Activated naive CD4-positive, alpha-beta T cell treated with anti-CD3 and anti-CD28 coated beads, Interleukin-2, amount 50 U/mL, for 16 hours (primary cell): ENCODE measurements around the gene TPP2.

Source experiments
- DNase-seq: peaks from one replicate; pipeline ENCODE4 v3.0.0-alpha.2; 2020

Gene TPP2

DNA sequence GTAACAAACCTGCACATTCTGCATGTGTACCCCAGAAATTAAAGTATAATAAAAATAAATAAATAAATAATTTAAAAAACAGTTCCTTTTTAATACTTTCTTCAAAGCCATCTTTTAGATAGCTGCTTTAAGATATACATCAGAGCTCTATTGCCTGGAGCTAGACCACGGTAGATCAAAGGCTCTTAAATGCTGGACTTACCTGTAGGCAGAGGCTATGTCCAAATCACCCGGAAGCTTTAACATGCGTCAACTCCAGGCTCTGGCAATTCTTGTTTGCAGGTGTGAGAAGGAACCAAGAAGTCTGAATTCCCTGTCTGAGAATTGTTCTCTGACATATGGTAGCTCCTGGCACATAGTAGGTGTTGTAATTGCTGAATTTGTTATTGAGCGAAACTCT is 99.7 kb downstream of the TPP2 start:
- DNase-seq = no peak

DNA sequence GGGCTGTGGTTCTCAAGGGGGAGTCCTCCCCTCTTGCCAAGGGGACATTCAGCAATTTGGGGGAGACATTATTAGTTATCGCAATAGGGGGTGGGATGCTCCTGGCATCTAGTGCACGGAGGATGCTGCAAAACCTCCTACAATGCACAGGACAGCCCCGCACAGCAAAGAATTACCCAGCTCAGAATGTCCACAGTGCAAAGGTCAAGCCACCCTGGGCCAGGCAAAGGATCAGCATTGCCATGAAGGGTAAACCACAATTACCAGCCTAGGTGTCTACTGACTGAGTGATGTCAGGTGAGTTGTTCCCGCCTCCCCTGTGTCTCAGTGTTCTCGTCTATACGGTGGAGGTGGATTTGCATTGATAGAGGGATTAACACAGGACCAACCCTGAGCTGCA is 100.5 kb downstream of the TPP2 start:
- DNase-seq = no peak

DNA sequence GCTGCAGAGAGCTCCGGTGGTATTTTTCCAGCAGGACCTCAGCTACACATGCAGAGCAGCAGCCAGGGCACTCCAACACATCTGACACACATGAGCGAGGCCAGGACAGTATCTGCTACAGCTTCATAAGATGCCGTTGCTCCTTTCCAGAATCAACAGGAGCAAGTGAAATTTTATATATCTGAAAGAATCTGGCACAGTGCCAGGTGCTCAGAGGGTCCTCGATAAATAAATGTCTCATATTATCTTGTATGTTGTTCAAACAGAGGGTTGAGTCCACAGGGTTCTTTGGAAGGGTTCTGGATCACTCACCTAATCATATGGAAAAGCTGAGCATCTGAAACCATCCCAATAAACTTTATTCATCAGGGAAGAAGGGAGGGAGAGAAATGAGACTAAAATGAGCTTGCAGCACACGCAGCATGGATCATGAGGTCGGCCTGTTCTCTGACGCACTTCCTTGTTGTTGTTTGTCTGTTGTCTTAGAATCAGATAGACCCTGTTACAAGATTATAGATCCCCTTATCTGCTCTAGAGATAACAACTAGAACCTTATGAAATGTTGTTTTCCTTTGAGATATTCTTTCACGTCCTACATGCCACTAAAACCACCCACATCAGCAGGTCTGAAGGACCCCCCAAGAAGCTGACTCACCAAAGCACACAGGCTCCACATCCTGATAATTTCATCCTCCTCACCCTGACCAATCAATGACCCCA is 101.3 kb downstream of the TPP2 start:
- no peak for DNase-seq

DNA sequence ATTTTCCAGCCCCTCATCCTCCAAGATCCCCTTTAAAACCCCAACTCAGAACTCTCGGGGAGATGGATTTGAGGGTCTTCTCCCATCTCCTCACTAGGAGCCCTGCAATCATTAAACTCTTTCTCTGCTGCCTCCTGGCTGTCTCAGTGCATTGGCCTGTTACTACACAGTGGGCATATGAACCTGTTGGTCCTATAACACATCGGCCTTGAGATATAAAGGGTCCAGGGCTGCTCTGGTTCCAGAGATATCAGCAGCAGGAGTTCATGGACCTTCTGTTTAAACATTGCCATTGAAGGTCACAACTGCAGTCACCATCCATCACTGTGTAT is 101.8 kb downstream of the TPP2 start:
- no peak for DNase-seq

DNA sequence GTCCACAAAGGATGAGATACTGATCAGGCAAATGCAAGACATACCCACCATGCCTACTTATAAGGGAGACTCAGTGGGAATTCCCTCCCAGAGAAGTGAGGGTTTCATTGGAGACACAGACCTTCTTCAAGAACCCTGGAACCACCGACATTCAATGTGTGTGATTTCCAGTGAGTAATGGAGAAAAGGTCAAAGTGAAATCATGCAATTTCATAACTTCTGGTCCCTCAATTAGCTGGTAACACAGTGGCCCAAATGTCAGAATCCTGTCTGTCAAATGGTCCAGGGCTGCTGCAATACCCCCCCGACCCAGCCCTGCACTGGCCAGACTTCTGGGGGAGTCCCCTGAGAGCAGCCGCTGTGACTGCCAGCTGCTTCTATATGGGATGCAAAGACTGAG is 102.7 kb downstream of the TPP2 start:
- DNase-seq = no peak

DNA sequence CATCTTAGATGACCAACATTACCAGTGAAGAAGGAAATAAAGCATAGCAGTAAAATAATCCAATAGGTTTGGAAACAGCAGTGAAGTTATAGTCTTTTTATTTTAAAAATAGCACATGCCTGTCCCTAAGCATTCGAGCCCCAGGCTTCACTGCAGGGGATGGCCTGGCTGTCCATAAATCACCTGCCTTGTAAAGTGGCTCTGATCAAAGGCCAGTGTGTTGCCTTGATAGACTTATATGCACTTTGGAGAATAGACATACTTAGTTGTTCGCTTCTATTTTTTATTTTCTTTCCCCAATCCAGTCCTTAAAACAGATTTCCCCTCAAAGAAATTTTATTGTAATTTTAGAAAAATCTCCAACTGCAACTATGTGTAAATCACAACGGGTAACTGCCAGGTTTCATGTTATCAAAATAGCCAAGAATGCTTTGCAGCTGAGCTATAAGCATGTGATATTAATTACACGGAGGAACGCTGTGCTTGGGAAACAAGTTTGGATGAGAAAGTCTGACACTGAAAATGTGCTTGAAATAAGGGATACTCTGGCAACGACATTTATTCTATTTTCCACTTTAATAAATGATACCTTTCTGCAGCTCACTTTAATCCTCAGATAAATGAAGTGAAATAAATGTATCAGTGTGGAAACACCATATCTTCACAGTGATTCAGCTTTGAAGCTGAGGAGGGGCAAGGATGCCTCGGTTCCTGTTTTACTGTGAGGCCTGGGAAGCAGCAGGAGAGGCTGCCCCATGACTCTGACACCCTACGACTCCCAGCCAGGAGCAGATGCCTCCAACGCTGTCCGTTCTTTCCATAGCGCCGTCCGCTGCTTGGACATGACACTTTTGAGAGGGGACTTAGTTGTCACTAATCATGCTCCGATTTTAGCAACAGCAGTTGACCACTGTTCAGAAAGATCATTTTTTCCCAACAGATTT is 103.6 kb downstream of the TPP2 start:
- no peak for DNase-seq

DNA sequence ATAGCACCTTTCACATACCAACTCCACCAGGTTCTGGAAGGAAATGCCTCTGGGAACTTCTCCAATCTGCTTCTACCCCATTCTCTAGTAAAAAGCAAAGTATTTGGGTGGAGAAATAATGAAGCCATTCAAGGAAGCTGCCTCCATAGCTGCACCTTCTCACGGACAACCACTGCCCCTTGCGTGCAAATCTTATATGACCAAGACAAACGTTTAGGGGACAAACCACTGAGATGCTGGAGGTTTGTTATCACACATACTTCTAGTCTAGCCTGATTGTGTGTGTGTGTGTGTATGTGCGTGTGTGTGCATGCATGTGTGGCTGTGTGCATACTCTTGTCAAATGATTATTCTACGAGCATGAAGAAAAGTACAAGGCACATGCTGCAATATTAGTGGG is 104.5 kb downstream of the TPP2 start:
- DNase-seq = no peak

DNA sequence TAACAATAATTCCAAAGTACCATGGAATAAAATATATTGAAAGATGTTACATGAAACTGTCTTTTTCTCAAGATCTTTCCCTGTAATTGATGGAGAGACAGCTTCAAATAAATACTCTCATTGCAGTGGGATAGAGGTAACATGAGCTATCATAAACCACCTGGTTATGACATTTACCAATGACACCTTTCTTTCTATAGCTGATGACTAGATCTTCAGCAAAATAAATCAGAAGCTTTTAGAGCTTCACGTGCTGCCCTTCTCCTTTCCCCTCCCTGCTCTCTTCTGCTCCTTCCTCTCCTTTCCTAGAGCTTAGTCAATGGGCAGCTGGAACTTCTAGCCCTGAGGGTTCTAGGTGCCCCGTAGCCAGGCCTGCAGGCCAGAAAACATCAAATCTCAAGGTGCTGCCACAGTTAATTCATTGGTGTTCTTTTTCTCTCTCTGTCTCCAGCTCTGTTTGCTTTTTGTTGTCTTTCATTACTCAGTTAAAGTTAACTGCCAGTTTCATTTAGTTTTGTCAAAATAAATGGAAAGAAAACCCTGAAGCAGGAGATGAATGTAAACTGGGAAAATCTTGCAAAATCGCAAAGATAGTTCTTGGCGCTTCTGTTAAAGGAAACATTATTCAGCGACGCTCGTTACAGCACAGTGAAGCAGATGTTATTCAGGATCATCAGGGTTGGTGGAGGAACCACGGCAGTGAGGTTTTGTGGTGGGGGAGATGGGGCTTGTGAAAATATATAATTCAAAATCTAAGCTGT is 106.4 kb downstream of the TPP2 start:
- DNase-seq = no peak

DNA sequence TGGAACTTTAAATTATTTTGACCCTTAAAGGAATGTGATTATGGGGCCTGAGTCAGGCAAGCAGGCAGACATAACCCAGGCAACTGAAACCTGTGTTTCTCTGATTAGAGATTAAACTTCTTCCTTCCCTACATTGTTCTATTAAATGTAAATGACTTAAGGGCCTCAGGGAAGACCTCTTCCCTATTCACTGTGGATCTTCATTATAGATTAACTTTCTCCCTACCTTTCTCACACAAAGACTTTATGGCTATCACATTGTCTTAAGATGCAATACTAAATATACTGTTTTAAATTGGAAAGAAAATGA is 106.9 kb downstream of the TPP2 start:
- no peak for DNase-seq

DNA sequence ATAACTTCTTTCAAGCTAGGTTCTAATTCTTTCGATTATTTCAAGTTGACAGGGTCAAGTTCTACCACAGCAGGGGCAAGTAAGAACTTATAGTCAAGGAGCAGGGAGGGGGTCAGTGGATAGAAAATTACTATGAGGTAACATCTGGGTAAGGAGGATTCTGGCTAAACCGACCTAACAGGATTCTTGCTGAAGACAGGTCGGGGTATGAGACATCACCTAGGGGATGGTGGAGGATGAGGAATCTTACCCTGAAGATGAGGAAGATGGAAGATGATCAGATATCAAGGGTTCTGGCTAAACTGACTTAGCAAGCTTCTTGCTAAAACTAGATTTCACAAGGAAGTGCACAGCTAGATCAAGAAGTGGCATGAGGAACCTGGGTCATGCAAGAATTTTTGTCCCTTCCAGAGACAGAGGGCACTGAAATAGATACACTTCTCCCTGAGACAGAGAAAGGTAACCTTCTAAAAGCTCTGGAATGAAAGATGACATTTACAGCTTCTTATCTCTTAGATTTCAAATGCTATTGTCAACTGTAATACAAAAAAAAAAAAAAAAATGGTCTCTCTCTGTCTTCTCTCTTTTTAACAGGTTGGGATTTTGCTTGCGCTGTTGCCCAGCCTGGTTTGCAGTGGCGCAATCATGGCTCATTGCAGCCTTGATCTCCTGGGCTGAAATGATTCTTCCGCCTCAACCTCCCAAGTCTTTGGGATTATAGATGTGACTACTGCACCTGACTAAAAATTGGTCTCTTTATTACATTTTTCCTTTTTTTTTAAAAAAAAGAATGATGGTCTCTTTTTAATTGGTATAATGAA is 107.7 kb downstream of the TPP2 start:
- no peak for DNase-seq

DNA sequence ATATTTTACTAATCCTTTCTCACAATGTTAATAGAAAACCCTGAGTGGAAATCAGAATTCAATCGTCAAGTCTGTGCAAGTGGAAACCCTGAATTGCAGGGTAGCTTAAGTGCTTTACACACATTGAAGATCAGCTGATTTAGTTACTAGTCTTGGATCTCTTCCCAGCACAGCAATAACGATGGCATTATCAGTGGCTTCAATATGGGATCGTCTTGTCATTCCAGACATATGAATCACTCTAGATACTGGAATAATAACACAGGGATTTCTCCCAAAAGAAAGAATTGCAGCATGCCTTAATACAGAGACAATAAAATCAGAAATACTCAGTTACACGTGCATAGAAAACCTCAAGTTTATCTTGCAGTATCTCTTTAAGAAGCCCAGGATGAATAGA is 110.7 kb downstream of the TPP2 start:
- no peak for DNase-seq

DNA sequence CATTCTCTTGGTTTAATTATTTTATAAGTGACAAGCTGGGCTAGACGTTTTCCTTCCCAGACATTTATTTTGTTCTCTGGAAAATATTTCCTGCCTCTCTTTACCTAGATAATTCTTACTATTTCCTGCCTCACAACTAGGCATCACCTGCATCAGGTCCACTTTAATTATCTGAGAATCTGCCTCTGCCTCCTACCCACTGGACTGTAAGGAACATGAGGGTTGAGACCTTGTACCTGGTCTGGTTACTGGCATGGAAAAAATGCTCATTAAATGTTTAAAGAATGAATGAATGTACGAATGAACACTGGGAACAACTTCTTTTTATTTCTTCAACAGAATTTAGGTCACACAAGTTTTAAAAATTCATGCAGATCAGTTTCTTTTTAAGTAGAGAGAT is 111.4 kb downstream of the TPP2 start:
- DNase-seq = no peak

DNA sequence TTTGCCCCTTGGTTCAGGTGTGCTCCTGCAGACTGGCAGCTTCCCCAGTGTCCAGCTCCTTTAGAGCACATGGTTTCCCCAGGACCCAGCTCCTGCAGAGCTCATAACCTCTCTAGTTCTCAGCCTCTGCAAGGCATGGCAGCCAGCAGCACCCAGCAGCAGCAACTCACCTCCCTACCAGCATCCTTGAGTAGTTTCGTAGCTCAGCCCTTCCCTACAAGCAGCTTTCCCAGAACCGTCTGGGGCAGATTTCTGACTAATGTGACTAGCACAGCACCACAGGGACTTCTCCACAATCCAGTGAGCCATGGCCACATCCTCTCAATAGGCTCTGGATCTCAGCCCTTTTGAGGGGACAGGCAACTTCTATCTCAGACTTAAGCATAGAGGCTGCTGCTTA is 112.2 kb downstream of the TPP2 start:
- no peak for DNase-seq

DNA sequence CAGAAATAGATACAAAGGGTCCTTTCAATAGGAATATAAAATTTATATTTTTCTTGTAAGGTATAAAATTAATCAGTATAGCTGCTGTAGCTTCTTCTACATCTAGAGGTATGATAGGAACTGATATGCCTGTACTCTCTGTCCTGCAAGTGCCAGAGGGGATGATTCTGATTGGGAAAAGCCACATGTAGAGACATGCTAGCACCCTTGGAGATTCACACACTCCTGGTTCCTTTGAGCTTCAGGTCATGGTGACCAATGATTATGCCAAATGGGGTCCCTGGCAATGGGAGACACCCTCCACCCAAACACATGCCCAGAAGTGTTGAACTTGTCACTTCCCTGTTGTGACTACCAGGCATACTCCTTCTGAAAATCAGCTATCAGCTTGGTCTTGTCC is 112.8 kb downstream of the TPP2 start:
- DNase-seq = no peak

DNA sequence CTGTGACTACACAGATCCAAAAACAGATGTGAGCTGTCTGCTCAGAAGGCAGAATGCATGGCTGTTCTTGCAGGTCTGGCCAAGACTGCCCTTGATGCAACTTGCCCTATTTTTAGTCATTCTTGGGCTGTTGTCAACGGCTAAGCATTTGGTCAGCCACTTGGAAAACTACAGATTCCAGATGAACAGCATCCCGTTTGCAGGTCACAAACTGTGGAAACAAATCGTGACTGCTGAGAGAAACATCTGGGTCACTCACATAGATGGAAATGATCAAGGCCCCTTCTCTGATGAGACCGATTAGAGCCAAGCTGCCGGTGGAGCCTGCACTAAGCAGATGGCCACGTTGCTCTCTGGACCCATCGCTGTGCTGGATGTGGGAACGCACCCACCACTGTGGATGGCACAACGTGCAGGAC is 113.5 kb downstream of the TPP2 start:
- no peak for DNase-seq

DNA sequence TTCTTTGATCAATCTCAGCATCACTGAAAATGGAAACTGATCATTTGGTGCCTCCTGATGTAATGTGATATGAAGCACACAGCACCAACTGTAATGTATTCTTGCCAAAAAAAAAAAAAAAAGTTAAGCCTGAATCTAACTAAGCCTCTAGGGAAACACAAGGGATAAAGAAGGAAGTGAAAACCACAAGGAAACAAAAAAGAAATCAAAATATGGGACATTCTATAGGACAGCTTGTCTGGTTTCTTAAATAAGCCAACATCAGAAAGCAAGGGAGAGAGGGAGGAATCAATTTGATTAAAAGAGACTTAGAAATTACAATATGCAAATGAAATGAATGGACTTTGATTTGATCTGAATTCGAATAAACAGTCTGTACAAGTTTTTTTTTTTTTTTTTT is 118.7 kb downstream of the TPP2 start:
- DNase-seq = no peak

DNA sequence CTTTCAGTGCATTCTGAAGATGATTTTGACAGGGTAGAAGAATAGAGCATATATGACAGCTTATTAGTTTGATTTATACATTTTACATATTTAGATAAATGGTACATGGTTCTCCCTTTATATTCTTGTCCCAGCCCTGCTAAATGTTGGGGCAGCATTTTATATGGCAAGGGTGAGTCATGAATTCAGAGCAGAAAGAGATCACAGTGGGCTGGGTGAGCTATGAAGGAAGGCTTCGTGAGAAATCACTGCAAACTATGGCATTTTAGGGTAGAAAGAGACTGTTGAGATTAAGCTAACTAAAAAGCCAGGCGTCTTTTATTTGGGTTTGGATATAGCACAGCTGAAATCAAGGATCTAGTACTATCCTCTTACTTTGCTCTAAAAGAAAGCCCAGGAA is 122.0 kb downstream of the TPP2 start:
- no peak for DNase-seq

DNA sequence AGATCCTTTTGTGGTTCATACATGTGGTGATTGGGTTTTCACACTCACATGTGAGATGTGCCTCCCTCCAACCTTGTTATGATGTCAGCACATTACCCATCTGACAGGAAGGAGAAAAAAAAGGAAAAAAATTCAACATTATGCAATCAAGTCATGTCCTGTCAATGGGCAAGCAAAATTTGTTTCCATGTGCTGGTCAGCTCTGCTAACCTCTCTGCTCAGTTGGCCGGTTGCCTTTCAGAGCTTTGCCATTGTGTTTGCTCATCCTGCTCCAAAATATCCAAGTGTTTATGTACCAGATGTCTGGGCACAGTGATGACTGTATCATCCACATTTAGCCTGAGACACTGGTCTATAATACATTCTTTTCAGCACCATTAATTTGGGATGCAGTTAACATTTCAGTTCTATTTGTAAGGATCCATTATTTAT is 125.0 kb downstream of the TPP2 start:
- DNase-seq = no peak

DNA sequence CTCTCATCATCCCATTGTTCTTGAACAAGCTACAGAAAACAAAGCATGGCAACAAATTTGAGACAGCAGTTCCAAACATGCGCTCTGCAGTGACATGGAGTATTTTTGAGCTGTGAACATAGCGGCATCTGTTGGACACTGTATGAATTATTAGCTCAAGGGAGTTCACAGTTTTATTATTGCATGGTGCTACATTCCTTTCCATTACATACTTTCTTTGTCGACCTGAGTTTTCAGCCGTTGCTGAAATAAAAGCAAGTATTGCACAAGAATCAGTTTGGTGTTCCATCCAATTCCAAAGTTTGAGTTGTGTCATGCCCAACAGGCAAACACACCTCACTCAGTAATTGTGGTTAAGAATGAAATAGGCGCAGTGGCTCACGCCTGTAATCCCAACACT is 128.1 kb downstream of the TPP2 start:
- DNase-seq = no peak

DNA sequence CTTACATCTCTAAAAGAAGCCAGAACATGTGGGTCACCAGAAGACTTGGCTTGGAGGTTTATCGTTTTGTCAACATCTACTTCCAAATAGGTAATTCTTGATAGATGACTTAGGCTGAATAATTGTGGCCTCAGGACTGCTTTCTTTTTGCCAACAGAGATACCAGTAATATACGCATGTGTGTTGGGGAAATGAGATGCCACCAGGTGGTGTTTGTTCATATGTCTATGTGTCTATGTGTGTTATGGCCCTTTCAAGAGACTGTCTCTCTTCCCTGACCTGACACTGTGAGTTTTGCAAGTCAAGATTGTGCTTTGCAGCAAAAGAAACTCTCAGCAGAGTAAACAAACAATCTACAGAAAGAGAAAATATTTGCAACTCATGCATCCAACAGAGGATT is 129.6 kb downstream of the TPP2 start:
- DNase-seq = no peak
